Neural crest cell (in vitro differentiated cells): Measurements from ENCODE around the gene SPATA45. TPM values are rescaled to one million over a fixed set of nuclear protein-coding genes. Genes with fewer than 3 reads are reported as not detected.

Experiments used
- DNase-seq: peaks from one replicate; pipeline ENCODE4 v3.0.0; 2021; ENCODE audit warnings: low read depth, mixed read lengths, low spot score
- H3K27ac Mint-ChIP-seq: one replicate; pipeline ENCODE4 v1.8.0; 2021; ENCODE audit warnings: mild to moderate bottlenecking, mixed read lengths; ENCODE audit not compliant: unreplicated experiment
- H3K27me3 Mint-ChIP-seq: 2 replicates; pipeline ENCODE4 v1.8.0; 2021; ENCODE audit warnings: low read depth, mild to moderate bottlenecking, mixed read lengths
- H3K36me3 Mint-ChIP-seq: 2 replicates; pipeline ENCODE4 v1.8.0; 2021; ENCODE audit warnings: low read depth, mild to moderate bottlenecking, mixed read lengths
- H3K4me1 Mint-ChIP-seq: 2 replicates; pipeline ENCODE4 v1.8.0; 2021; ENCODE audit warnings: mixed read lengths
- H3K4me3 Mint-ChIP-seq: one replicate; pipeline ENCODE4 v1.8.0; 2021; ENCODE audit warnings: mild to moderate bottlenecking, mixed read lengths
- H3K9me3 Mint-ChIP-seq: 2 replicates; pipeline ENCODE4 v1.8.0; 2021; ENCODE audit warnings: mixed read lengths
- total RNA-seq: library from RNA; stranded (reverse); gene quantifications from 2 replicates; pipeline ENCODE4 v1.2.1, GENCODE V29; 2021
- TF ChIP-seq, protein P1 (sequence below): fragments of 200-600 bp; sonication (generic); conservative IDR thresholded peaks from 2 replicates; pipeline ENCODE4 v1.5.0; 2021; ENCODE audit warnings: antibody characterized with exemption, mild to moderate bottlenecking

Gene SPATA45
- total RNA-seq, 1 donor from 2014 or later: 1.3 TPM

DNA sequence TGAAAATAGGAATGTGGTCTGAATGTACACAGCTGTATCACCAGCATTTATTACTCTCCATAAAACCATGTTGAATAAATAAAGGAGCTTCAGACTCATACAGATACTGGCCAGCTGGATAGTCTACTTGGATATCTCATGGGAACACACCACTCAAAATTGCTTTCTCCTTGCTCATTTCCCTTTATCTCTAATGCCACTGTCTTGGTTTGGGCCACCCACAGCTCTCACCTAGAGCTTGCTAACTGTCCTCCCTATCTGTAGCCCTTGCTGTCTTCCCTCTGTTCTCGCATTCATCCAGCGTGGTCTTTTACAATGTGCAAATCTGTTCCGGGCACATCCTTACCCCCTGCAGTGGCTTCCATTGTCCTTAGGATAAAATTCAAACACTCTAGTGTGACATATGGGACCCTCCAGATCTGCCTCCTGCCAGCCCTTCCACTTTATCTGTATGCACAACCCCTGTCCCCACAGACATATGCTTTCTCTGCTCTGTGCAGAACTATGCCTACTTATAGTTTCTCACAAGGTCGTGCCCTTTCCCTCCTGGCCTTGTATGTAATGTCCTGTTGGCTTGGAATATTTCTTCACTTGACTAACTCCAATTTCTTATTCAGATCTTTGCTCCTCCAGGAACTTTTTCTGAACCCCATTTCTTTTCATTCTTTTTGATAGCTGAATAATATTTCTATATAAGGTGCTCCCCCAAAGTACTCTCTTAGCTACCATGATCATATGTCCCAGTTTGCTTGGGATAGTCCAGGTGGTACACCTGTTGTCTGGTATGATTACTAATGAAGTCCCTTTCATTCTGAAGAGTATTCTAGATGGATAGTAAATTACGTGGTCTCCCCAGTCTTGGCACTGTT lies 13.5 kb upstream of the SPATA45 start:
- H3K4me1 Mint-ChIP-seq: peaks cover 33% of the 10 kb centered on the region
- H3K36me3 Mint-ChIP-seq: peaks cover 3% of the 10 kb centered on the region
- TF ChIP-seq, protein P1, sequence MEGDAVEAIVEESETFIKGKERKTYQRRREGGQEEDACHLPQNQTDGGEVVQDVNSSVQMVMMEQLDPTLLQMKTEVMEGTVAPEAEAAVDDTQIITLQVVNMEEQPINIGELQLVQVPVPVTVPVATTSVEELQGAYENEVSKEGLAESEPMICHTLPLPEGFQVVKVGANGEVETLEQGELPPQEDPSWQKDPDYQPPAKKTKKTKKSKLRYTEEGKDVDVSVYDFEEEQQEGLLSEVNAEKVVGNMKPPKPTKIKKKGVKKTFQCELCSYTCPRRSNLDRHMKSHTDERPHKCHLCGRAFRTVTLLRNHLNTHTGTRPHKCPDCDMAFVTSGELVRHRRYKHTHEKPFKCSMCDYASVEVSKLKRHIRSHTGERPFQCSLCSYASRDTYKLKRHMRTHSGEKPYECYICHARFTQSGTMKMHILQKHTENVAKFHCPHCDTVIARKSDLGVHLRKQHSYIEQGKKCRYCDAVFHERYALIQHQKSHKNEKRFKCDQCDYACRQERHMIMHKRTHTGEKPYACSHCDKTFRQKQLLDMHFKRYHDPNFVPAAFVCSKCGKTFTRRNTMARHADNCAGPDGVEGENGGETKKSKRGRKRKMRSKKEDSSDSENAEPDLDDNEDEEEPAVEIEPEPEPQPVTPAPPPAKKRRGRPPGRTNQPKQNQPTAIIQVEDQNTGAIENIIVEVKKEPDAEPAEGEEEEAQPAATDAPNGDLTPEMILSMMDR: no peak
- DNase-seq: no peak
- no peak overlapping the region for H3K4me3 Mint-ChIP-seq
- H3K9me3 Mint-ChIP-seq: no peaks in the 10 kb centered on the region
- no peaks in the 10 kb centered on the region for H3K27me3 Mint-ChIP-seq
- no peak overlapping the region for H3K27ac Mint-ChIP-seq

DNA sequence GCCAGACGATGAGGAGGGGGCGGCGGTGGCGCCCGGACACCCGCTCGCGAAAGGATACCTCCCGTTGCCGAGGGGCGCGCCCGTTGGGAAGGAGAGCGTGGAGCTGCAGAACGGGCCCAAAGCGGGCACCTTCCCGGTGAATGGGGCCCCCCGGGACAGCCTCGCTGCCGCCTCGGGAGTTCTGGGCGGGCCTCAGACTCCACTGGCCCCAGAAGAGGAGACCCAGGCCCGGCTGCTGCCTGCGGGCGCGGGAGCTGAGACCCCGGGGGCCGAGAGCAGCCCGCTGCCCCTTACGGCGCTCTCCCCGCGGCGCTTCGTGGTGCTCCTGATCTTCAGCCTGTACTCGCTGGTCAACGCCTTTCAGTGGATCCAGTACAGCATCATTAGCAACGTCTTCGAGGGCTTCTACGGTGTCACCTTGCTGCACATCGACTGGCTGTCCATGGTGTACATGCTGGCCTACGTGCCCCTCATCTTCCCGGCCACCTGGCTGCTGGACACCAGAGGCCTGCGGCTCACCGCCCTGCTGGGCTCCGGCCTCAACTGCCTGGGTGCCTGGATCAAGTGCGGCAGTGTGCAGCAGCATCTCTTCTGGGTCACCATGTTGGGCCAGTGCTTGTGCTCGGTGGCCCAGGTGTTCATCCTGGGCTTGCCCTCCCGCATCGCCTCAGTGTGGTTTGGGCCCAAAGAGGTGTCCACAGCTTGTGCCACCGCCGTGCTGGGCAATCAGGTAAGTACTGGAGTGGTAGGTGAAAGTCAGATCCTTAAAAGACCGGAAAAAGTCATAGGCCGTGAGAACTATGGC lies 11.2 kb upstream of the SPATA45 start:
- peaks cover 5% of the 10 kb centered on the region for H3K36me3 Mint-ChIP-seq
- no peak overlapping the region for H3K4me3 Mint-ChIP-seq
- no peaks in the 10 kb centered on the region for H3K9me3 Mint-ChIP-seq
- no peaks in the 10 kb centered on the region for H3K27me3 Mint-ChIP-seq
- peaks cover 31% of the 10 kb centered on the region for H3K4me1 Mint-ChIP-seq
- TF ChIP-seq, protein P1: no peak
- H3K27ac Mint-ChIP-seq: peak overlapping the region; percentile 97
- DNase-seq: no peak

DNA sequence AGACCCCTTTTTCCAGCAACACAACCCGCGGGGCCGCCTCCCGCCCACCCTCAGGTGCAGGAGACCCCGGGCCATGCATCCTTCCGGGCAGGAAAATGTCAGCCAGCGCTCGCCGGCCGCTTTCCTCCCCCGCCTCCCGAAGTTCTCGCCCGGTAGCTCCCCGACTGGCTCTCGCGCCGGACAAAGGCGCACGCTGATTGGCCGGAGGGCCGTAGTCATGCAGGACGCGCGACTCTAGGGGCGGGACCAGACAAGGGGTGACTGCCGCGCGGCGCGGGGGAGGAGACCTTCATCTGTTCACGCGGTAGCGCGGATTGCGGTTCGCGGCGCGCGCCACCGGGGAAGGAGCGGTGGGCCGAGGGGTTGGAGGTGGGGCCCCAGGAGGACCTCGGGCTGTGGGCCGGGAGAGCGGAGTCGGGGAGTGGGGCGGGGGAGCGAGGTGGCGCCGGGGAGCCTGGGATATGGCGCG lies 10.6 kb upstream of the SPATA45 start, which contains the start of gene FLVCR1:
TSS of gene FLVCR1 (plus strand) at position 284 of the 469 bp plus-strand sequence. CDS start at position 462, 178 bp downstream.
- Mint-ChIP-seq H3K27me3 (no peaks in the 10 kb centered on the region), H3K4me3 (peak within 1 kb of the TSS; percentile 83), H3K36me3 (peaks cover 5% of the 10 kb centered on the region), H3K9me3 (no peaks in the 10 kb centered on the region), H3K4me1 (peaks cover 28% of the 10 kb centered on the region), H3K27ac (peak within 1 kb of the TSS; percentile 97)
- peak; percentile 96 for DNase-seq
- TF ChIP-seq, protein P1: no peak

DNA sequence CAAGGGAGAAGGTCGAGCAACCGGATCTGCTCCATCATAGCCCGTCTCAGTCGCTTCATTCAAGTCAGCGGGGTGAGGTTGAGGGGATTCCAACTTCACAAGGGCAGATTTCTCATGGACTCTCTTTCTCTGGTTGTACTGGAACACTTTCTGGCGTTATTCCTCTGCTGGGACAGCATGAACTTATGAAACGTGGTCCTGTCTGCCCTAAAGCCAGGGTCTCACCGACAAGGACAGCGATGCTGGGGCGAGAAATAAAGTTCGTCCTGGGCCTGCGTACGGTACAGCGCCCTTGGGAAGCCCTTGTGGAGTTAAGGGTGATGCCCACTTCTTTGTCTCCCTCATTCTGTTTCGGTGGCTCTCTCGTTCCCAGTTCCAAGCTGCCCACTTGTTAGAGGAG lies 9.3 kb upstream of the SPATA45 start:
- Mint-ChIP-seq H3K36me3 (peaks cover 13% of the 10 kb centered on the region), H3K9me3 (no peaks in the 10 kb centered on the region), H3K4me3 (peak overlapping the region; percentile 83), H3K27me3 (no peaks in the 10 kb centered on the region), H3K4me1 (peaks cover 24% of the 10 kb centered on the region), H3K27ac (no peak overlapping the region)
- no peak for DNase-seq
- TF ChIP-seq, protein P1: no peak

DNA sequence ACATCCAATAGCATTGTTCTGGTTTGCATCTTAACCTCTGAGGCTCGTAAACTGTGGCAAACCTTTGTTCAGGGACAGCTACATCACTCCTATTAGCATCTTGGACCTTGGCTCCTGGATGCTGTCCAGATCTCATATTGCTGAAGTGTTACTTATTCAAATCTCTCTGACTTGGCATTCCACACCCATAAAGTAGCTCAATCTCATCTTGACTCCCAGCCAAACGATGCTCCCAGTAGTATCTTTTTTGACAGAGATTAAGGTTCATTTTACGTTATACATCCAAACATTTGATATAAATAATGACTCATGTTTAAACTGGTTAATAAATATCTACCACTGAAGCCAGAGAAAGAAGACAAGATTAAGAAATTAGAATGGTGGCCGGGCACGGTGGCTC lies 6.2 kb upstream of the SPATA45 start:
- Mint-ChIP-seq H3K4me1 (peaks cover 18% of the 10 kb centered on the region), H3K27me3 (no peaks in the 10 kb centered on the region), H3K4me3 (peak overlapping the region; percentile 23), H3K27ac (no peak overlapping the region), H3K36me3 (peaks cover 13% of the 10 kb centered on the region), H3K9me3 (no peaks in the 10 kb centered on the region)
- TF ChIP-seq, protein P1: no peak
- no peak for DNase-seq
